ENCODE results near the gene PPP1CA.
A peak's percentile ranks its signal among the peaks of the same experiment; 100 is the strongest.
"Not testable (repeated sequence)": the region's sequence is repeated elsewhere in the genome, so short reads cannot be mapped to it uniquely, and the experiment has no call there.

PPP1CA gene

GRCh38 chr11:67434395-67434881, 32.8 kb upstream of the PPP1CA start:
- no peak for DNase-seq

GRCh38 chr11:67433536-67434394, 32.1 kb upstream of the PPP1CA start:
- DNase-seq = no peak

DNA sequence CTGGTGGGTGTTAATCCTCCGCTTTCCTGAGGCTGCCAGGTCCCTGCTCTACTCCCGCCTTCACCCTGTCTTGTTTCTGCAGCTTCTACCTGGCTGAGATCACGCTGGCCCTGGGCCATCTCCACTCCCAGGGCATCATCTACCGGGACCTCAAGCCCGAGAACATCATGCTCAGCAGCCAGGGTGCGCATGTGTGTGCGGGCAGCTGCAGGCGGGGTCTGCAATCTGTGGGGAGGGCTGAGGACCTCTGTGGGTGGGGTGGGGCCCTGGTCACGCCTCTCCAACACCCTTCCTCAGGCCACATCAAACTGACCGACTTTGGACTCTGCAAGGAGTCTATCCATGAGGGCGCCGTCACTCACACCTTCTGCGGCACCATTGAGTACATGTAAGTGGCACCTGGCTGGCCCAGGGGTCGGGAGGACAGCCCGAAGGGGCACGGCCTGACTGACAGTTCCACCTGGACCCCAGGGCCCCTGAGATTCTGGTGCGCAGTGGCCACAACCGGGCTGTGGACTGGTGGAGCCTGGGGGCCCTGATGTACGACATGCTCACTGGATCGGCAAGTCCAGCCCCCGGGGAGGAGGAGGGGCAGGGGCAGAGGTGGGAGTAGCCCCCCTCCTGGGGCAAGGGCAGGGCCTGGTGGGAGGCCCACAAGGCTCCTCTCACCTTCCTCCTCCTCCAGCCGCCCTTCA, 31.1 kb upstream of the PPP1CA start:
- DNase-seq = no peak

- DNase-seq = no peak
Observed at GRCh38 chr11:67431346-67432249, 29.9 kb upstream of the PPP1CA start.

DNA sequence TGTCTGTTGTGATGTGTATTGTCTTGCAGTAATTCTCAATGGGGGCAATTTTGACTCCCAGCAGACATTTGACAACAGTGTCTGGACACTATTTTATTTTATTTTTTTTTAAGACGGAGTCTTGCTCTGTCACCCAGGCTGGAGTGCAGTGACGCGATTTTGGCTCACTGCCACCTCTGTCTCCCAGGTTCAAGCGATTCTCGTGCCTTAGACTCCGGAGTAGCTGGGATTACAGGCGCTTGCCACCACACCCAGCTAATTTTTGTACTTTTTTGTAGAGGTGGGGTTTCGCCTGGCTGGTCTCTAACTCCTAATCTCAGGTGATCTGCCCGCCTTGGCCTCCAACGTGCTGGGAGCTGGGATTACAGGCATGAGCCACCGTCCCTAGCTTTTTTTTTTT, 28.1 kb upstream of the PPP1CA start:
- no peak for DNase-seq

DNA sequence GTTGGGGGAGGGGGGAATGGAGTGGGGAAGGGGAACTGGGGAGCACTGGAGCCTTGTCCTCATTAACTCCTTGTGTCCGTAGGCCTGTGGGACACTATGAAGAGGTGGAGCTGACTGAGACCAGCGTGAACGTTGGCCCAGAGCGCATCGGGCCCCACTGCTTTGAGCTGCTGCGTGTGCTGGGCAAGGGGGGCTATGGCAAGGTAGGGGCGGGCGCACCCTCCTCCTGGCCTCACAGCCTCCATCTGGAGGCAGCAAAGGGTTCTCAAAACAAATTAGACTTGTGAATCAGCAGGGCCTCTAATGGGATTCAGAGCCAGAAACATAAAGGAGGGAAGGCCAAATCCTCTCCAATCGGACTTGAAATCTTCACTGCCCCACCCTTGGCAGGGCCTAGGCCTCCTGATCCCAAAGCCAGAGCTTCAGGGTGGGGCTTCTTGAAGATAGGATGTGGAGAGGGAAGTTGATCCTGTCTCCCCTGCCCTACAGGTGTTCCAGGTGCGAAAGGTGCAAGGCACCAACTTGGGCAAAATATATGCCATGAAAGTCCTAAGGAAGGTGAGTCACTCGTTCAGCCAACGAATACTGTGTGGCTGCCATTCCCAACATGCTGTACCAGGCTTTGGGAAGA, 27.5 kb upstream of the PPP1CA start:
- DNase-seq = no peak

DNA sequence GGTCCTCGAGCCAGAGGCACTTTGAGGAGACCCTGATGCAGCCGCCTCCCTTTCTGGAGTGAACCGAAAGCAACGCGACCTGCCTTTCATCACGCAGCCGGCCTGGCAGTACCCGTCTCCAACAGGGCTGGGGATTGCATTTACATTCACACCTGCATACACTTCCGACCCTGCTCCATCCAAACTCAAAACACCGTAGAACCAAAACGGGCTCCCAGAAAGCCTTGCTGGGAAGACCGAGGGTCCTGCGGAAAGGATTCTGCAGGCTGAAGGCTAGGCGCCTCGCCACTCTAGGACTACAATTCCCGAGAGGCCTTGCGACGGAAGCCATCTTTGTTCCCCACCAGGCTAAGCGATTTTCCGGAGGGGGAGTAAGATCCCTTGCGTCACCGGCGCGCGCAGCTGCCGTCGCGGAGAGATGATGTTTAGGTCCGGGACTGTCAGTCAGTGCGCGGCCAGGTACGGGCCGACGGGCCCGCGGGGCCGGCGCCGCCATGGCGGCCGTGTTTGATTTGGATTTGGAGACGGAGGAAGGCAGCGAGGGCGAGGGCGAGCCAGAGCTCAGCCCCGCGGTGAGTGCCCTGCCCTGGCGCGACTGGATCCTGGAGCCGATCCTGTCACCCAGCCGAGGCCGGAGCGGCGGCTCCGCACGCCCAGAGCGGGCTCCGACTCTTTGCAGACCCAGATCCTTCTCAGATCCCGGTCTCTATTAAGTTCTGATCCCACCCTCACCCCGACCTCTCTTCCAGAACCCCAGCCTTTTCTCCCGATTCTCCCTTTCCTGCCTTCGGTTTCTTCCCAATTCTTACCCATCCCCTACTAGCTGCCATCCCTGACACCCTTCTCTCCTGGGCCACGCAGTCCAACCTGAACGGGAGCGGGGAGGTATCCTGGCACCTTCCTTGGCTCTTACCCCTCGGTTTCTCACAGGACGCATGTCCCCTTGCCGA, 26.7 kb upstream of the PPP1CA start, which contains the start of gene RPS6KB2:
Gene RPS6KB2, plus strand, starts transcription at position 443 of the 950 bp plus-strand sequence. Its CDS starts 52 bp downstream, at position 495.
- DNase-seq = peak; percentile 88

GRCh38 chr11:67427364-67427859, 25.8 kb upstream of the PPP1CA start:
- not testable (repeated sequence) for DNase-seq

DNA sequence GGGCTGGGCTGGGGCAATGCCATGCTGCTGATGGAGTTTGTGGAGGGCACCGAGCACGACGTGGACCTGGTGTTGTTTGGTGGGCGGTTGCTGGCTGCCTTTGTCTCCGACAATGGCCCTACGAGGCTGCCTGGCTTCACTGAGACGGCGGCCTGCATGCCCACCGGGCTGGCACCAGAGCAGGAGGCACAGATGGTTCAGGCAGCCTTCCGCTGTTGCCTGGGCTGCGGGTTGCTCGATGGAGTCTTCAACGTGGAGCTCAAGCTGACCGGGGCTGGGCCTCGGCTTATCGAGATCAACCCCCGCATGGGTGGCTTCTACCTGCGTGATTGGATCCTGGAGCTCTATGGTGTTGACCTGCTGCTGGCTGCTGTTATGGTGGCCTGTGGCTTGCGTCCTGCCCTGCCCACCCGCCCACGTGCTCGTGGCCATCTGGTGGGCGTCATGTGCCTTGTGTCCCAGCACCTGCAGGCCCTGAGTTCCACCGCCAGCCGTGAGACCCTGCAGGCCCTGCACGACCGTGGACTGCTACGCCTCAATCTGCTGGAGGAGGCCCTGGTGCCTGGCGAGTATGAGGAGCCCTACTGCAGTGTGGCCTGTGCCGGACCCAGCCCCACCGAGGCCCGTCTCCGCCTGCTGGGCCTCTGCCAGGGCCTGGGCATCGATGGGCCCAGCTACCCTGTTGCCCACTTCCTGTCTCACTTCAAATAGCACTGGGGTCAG, 22.4 kb upstream of the PPP1CA start:
- no peak for DNase-seq

DNA sequence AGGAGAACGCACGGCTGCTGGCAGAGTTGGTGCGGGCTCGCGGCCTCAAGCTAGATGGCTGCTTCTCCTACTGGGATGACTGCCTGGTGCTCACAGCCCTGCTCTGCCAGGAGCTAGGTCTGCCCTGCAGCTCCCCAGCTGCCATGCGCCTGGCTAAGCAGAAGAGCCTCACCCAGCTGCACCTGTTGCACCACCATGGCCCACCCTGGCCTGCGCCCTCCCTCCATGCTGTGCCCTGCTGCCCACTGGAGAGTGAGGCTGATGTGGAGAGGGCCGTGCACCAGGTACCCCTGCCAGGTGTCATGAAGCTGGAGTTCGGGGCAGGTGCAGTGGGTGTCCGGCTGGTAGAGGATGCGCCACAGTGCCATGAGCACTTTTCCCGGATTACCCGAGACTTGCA, 21.8 kb upstream of the PPP1CA start:
- no peak for DNase-seq

- no peak for DNase-seq
Observed at GRCh38 chr11:67422891-67423290, 21.2 kb upstream of the PPP1CA start.

GRCh38 chr11:67421430-67422031, 19.9 kb upstream of the PPP1CA start:
- DNase-seq = no peak

- peak; percentile 57 for DNase-seq
Observed at GRCh38 chr11:67420646-67421429, 19.2 kb upstream of the PPP1CA start.

- no peak for DNase-seq
Observed at GRCh38 chr11:67420147-67420645, 18.5 kb upstream of the PPP1CA start.

- no peak for DNase-seq
Observed at GRCh38 chr11:67419325-67420049, 17.8 kb upstream of the PPP1CA start.

- no peak for DNase-seq
Observed at GRCh38 chr11:67418476-67419281, 17.0 kb upstream of the PPP1CA start.

GRCh38 chr11:67417425-67417824, 15.8 kb upstream of the PPP1CA start:
- no peak for DNase-seq

Measured in NCI-H187 treated with DMSO at 0.1 percent for 48 hours (cell line).